GM19099 (cell line): ENCODE results near the gene NDFIP2.

ENCODE experiments used
- POLR2A ChIP-seq: IDR thresholded peaks from 3 replicates; pipeline ENCODE4 v1.6.1; 2011; ENCODE audit warnings: low read depth; ENCODE audit not compliant: insufficient read length; ENCODE audit errors: extremely low read depth

NDFIP2 gene, protein sequence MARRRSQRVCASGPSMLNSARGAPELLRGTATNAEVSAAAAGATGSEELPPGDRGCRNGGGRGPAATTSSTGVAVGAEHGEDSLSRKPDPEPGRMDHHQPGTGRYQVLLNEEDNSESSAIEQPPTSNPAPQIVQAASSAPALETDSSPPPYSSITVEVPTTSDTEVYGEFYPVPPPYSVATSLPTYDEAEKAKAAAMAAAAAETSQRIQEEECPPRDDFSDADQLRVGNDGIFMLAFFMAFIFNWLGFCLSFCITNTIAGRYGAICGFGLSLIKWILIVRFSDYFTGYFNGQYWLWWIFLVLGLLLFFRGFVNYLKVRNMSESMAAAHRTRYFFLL

DNA sequence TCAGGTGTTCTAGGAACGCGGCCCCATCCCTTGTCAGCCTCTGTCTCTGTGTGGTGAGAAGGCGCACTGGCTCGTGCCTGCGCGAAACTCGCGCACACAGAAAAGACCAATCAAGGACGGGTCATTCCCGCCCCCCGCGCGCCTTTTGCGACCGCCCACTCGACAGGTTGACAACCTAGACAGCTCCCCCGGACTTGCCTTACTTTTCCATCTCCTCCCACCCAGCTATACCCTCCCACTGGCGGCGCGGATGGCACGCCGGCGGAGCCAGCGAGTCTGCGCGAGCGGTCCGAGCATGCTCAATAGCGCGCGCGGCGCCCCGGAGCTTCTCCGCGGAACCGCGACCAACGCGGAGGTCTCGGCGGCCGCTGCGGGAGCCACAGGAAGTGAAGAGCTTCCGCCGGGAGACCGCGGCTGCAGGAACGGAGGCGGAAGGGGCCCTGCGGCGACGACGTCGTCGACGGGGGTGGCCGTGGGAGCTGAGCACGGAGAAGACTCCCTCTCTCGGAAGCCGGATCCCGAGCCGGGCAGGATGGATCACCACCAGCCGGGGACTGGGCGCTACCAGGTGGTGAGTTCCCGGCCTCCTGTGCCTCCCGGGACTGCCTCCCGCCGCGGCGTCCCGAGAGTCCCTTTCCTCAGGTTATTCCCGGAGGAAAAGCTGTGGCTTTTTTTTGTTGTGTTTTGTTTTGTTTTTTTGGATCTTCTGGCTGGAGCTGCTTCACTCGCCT, at the start of gene NDFIP2:
TSS of gene NDFIP2 (plus strand) at position 202 of the 731 bp plus-strand sequence. CDS start at position 251, 49 bp downstream.
- TF ChIP-seq POLR2A = peak; percentile 80

DNA sequence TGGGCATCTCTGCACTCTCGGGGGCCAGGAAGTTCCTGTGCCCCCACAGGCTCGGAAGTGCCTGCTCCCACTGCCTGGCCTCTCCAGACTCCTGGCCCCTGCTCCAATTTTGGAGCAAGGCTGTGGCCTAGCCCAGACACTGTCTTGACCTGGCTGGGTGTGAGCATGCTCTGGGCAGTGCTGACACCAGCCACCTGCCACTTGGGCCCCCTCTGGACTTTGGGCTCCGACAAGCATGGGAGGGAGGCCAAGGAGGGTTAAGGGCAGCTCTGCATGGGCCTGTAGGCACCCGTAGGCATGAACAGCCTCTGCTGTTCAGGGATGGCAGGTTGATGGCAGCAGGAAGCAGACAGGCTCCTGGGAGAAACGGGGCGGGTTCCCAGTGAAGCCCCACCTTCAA, 48.9 kb upstream of the NDFIP2 start:
- TF ChIP-seq POLR2A = no peak

- no peak for TF ChIP-seq POLR2A
These were observed 48.0 kb upstream of the NDFIP2 start for GRCh38 chr13:79432992-79433391.

DNA sequence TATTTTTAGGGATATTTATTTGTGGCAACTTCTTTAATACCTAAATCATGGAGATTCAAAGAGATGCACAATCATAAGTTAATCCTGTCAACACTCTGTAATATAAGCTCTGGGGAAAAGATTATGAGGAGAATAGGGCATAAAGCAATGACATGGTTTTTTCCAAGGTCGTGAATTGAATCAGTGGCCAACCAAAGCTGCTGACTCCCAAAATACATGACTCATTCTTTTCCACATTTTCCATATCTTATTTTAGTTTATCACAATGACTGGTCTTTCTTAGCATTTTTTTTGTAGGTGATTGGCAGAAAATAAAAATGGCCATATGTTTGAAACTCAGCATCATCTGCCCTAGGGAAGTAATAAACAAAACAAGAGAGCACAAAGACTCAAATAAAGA, 46.4 kb upstream of the NDFIP2 start:
- TF ChIP-seq POLR2A = no peak

DNA sequence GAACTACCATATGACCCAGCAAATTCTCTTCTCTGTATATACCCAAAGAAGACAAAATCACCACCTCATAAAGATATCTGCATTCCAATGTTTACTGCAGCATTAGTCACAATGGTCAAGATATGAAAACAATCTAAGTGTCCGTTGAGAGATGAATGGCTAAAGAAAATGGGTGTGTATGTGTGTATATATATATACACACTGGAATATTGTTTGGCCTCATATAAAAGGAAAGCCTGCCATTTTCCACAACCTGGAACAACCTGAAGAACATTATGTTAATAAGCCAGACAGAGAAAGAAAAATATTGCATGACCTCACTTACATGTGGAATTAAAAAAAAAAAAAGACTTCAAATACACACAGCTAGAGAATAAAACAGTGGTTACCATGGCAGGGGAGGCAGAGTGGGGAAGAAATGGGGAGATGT, 45.4 kb upstream of the NDFIP2 start:
- no peak for TF ChIP-seq POLR2A

DNA sequence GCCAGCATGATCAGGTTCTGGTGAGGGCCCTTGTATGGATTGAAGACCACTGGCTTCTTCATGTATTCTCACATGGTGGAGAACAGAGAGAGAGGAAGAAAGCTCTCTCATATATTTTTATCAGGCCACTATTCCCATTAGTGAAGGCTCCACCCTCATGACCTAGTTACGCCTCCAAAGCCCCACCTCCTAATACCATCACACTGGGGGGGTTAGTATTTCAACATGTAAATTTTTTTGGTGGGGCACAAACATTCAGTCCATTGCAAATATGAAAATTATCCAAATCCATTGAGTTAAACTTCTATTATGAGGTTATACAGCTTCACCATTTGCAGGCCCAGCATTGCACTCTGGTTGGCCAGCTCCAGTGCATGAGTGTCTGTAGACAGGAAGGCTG, 41.7 kb upstream of the NDFIP2 start:
- TF ChIP-seq POLR2A = no peak

DNA sequence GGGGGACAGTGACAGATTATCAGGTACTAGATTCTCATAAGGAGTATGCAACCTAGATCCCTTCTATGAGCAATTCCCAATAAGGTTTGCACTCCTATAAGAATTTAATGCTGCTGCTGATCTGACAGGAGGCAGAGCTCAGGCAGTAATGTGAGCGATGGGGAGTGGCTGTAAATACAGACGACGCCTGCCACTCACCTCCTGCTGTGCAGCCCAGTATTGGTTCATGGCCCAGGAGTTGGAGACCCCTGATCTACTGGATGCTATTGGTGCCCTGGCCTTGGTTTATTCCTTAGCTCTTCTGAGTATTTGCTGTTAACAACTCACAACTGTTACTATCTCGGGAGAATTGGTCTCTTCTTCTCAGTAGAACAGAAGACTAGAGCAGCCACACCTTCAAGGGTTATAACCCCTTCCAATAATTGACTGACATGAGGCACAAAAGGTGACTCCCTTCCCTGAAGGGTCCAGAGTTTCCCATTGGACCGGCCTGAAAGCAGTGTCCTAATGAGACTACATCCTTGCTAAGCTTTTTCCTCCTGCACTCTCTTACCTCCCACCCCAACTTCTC, 39.9 kb upstream of the NDFIP2 start:
- no peak for TF ChIP-seq POLR2A

DNA sequence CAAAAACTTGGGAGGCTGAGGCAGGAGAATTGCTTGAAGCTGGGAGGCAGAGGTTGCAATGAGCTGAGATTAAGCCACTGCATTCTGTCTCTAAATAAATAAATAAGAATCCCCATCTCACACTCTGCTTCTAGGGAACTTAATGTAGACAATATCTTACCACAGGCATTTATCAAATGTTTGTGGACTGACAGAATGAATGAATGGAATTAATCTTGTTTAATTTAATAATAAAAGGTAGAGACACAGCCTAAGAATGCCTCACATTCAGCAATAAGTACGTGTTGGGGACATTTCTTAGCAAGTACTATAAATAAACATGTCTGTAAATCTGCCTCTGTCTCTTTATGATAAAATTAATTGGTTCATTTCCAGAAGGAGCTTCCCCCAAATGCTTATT, 38.7 kb upstream of the NDFIP2 start:
- no peak for TF ChIP-seq POLR2A

GRCh38 chr13:79442706-79443105, 38.2 kb upstream of the NDFIP2 start:
- TF ChIP-seq POLR2A = no peak

DNA sequence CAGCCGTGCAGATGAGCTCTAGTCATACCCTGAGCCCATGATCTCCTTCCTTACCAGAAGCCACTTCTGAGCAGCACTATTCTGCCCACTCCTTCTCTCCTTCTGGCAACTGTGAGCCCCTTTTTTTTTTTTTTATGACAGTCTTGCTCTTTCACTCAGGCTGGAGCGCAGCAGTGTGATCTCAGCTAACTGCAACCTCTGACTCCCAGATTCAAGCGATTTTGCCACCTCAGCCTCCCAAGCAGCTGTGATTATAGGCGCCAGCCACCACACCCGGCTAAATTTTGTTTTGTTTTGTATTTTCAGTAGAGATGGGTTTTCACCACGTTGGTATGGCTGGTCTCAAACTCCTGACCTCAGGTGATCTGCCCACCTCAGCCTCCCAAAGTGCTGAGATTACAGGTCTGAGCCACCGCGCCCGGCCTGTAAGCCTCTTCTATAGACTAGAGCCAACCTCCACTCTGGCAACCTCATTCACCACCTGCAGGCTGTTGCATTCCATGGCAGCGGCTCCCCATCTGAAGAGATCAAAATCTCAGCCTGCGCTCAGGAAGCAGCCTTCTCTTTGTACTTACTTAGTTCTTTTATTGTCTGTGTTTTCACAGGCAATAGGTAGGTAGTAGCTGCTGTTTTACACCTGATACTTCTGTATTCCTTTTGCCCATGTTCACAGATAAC, 34.8 kb upstream of the NDFIP2 start:
- no peak for TF ChIP-seq POLR2A

DNA sequence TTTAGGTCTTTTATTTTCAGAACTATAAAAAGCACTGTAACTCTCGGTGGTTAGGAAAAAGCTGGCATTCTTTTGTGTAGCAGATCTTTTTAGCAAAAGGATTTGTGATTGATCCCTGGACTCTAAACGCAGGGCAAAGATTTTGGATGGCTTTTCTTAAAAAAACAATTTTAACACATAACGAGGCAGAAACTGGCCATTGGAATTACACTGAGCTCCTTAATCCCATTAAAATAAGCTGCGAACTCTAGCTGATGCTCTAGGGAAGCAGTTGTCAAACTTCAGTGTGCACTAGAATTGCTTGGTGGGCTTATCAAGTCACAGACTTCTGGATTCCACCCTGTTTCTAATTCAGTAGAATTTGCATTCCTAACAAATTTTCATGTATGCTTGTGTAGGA, 33.8 kb upstream of the NDFIP2 start:
- TF ChIP-seq POLR2A = no peak

GRCh38 chr13:79447741-79448140, 33.2 kb upstream of the NDFIP2 start:
- TF ChIP-seq POLR2A = no peak

DNA sequence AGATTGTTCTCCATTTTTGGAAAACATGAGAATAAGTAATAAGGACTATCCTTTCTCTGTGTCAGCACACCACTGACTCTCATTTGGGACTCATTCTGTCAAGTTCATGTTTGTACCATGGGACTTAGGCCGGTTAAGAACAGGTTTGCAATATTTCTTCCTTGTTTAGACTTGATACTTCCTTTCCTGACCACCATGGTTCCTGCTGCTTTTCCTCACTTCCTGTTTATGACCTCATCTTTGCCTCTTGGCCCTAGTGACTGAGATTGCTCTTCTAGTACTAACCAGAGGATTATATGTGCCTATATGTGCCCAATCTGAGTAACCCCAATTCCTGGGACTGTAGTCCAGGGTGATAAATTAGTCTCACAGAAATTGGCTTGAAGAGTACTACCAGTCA, 32.5 kb upstream of the NDFIP2 start:
- TF ChIP-seq POLR2A = no peak

DNA sequence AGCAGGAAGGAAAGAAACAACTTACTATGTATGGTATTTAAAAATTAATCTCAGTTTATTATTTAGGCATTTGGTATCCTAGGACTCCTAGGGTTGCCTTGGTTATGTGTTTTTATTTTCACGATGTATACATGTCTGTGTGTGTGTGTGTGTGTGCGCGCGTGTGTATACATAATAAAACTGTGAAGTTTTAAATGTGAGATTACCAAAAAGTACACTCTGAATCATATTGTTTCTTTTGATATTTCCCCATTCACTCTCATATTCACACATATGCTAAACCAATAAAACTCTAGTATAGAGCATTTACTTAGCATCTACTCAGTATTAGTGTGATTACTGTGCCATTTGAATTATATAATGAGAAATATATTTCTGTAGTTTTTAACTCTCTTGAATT, 30.8 kb upstream of the NDFIP2 start:
- TF ChIP-seq POLR2A = no peak

GRCh38 chr13:79451500-79451962, 29.4 kb upstream of the NDFIP2 start:
- no peak for TF ChIP-seq POLR2A
